CD4-positive, alpha-beta T cell (primary cell): ENCODE data around the gene TANGO2. TPM values are rescaled to one million over a fixed set of nuclear protein-coding genes. Genes with fewer than 3 reads are reported as not detected.

ENCODE experiments used
- ATAC-seq: fragments of 200-7000 bp; cut with Tn5 transposase; one replicate; pipeline ENCODE4 v1.10.0; 2022; ENCODE audit warnings: mild to moderate bottlenecking; ENCODE audit not compliant: poor library complexity
- CTCF ChIA-PET: fragments of 350-600 bp; sonication (Branson Sonifier 250); formaldehyde crosslinking; loops from one replicate; lab custom pipeline; 2021; ENCODE audit warnings: antibody characterized with exemption, inconsistent platforms; lab: Charles Lee
- POLR2A ChIA-PET: fragments of 350-600 bp; sonication (Branson Sonifier 250); formaldehyde crosslinking; loops from one replicate; lab custom pipeline; 2021; ENCODE audit warnings: antibody characterized with exemption, inconsistent platforms; lab: Charles Lee
- DNase-seq, 14 experiments: peaks; one replicate each; pipeline ENCODE4 v3.0.0-alpha.2; 2013 to 2020; ENCODE audit warnings: mixed read lengths in 2 of 14
- H3K27ac ChIP-seq, 2 donors: one replicate each; pipeline versions ENCODE4 v1.5.1 to v1.7.0; 2013; ENCODE audit warnings: low read length in 2 of 2, low read depth in 1 of 2, mild to moderate bottlenecking in 1 of 2
- H3K27me3 ChIP-seq, 2 experiments: 1 replicate in 1 of 2; 2 replicates in 1 of 2; pipeline versions ENCODE4 v1.6.1 to v1.7.0; 2013; ENCODE audit warnings: low read length in 2 of 2, control low read depth in 1 of 2, mild to moderate bottlenecking in 1 of 2, moderate library complexity in 1 of 2; ENCODE audit not compliant: insufficient read depth in 2 of 2, control insufficient read depth in 1 of 2
- H3K36me3 ChIP-seq: one replicate; pipeline ENCODE4 v1.6.1; 2013; ENCODE audit warnings: low read length, control low read depth; ENCODE audit not compliant: insufficient read depth
- H3K4me1 ChIP-seq: one replicate; pipeline ENCODE4 v1.6.1; 2013; ENCODE audit warnings: low read length, control low read depth; ENCODE audit not compliant: insufficient read depth
- H3K4me3 ChIP-seq: one replicate; pipeline ENCODE4 v1.5.1; 2013; ENCODE audit warnings: mild to moderate bottlenecking, low read length, moderate library complexity
- H3K9me3 ChIP-seq, 2 experiments: 1 replicate in 1 of 2; 2 replicates in 1 of 2; pipeline versions ENCODE4 v1.6.1 to v1.7.0; 2013; ENCODE audit warnings: low read length in 2 of 2, mild to moderate bottlenecking in 2 of 2, control low read depth in 1 of 2, moderate library complexity in 1 of 2; ENCODE audit not compliant: control insufficient read depth in 1 of 2, insufficient read depth in 1 of 2
- H3K27ac Mint-ChIP-seq: one replicate; pipeline ENCODE4 v1.8.0; 2020; ENCODE audit warnings: mixed read lengths
- H3K27me3 Mint-ChIP-seq: one replicate; pipeline ENCODE4 v1.8.0; 2021; ENCODE audit warnings: mixed read lengths
- H3K36me3 Mint-ChIP-seq: one replicate; pipeline ENCODE4 v1.8.0; 2021; ENCODE audit warnings: low read depth, mixed read lengths
- H3K4me1 Mint-ChIP-seq: one replicate; pipeline ENCODE4 v1.8.0; 2021; ENCODE audit warnings: low read depth, mixed read lengths
- H3K4me3 Mint-ChIP-seq: one replicate; pipeline ENCODE4 v1.8.0; 2020; ENCODE audit warnings: mild to moderate bottlenecking, mixed read lengths
- H3K9me3 Mint-ChIP-seq: one replicate; pipeline ENCODE4 v1.8.0; 2020; ENCODE audit warnings: mixed read lengths
- intact Hi-C, 2 experiments: fragments of 100-400 bp; cut with DNase I in 1 of 2; cut with micrococcal nuclease in 1 of 2; formaldehyde crosslinking; loops; one replicate each; pipeline versions ENCODE4 v1.15.1 to v1.9.0; 2023 to 2025; cut with DNase I, micrococcal nuclease
- total RNA-seq, 174 experiments: library from RNA in 2 of 174; stranded (reverse) in 2 of 174; gene quantifications; one replicate each; pipeline ENCODE4 v1.2.3 and lab custom pipeline; 2021 to 2026
- TF ChIP-seq, protein P1 (sequence below): fragments of 200-600 bp; IDR thresholded peaks from one replicate; pipeline ENCODE4 v1.8.0; 2022; ENCODE audit warnings: antibody characterized with exemption, mild to moderate bottlenecking

The TANGO2 gene
- total RNA-seq, 2 experiments from 2014 or later: 10.3 to 10.5 TPM

- peak overlapping the region in 1 of 2 donors; percentile 37 for H3K27ac ChIP-seq
- CTCF ChIA-PET: interaction anchor here (0.7 to 2.7 kb wide), 6 partner anchors 11 to 142 kb away, joined by 3 to 6 read pairs (median 4); no protein-coding TSS in a partner anchor
- no peak overlapping the region for H3K4me3 Mint-ChIP-seq
Observed at GRCh38 chr22:20111689-20112622, 91.0 kb downstream of the TANGO2 start.

GRCh38 chr22:20112623-20113511, 92.0 kb downstream of the TANGO2 start:
- peaks cover 0 to 5% of the 10 kb centered on the region in 2 experiments for H3K27me3 ChIP-seq
- TF ChIP-seq, protein P1, sequence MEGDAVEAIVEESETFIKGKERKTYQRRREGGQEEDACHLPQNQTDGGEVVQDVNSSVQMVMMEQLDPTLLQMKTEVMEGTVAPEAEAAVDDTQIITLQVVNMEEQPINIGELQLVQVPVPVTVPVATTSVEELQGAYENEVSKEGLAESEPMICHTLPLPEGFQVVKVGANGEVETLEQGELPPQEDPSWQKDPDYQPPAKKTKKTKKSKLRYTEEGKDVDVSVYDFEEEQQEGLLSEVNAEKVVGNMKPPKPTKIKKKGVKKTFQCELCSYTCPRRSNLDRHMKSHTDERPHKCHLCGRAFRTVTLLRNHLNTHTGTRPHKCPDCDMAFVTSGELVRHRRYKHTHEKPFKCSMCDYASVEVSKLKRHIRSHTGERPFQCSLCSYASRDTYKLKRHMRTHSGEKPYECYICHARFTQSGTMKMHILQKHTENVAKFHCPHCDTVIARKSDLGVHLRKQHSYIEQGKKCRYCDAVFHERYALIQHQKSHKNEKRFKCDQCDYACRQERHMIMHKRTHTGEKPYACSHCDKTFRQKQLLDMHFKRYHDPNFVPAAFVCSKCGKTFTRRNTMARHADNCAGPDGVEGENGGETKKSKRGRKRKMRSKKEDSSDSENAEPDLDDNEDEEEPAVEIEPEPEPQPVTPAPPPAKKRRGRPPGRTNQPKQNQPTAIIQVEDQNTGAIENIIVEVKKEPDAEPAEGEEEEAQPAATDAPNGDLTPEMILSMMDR: no peak
- Mint-ChIP-seq H3K27me3 (no peaks in the 10 kb centered on the region), H3K4me1 (peaks cover 22% of the 10 kb centered on the region), H3K9me3 (no peaks in the 10 kb centered on the region), H3K36me3 (peaks cover 64% of the 10 kb centered on the region), H3K4me3 (no peak overlapping the region), H3K27ac (no peak overlapping the region)
- H3K9me3 ChIP-seq: peaks cover 0 to 7% of the 10 kb centered on the region in 2 experiments
- no peak overlapping the region for H3K4me3 ChIP-seq
- peaks cover 49% of the 10 kb centered on the region for H3K4me1 ChIP-seq
- ATAC-seq (no peak), DNase-seq (no peak)
- peaks cover 73% of the 10 kb centered on the region for H3K36me3 ChIP-seq
- H3K27ac ChIP-seq: no peak overlapping the region
- intact Hi-C loops: loop anchor here in 1 of 2 experiments (5.0 to 10.0 kb wide), 3 partner anchors 141 to 282 kb away; partner anchors contain the start of genes GNB1L, RTL10 and ZNF74
- ChIA-PET CTCF (interaction anchor here (2.7 kb wide), 1 partner anchor 143 kb away, joined by 6 read pairs; no protein-coding TSS in a partner anchor), POLR2A (interaction anchor here (0.7 kb wide), 1 partner anchor 12 kb away, joined by 4 read pairs; no protein-coding TSS in a partner anchor)

More at GRCh38 chr22:20111689-20112622, 91.0 kb downstream of the TANGO2 start:
- peaks cover 47% of the 10 kb centered on the region for H3K4me1 ChIP-seq
- DNase-seq (no peak), ATAC-seq (no peak)
- no peaks in the 10 kb centered on the region for H3K27me3 Mint-ChIP-seq
- peaks cover 0 to 7% of the 10 kb centered on the region in 2 experiments for H3K9me3 ChIP-seq
- peaks cover 82% of the 10 kb centered on the region for H3K36me3 ChIP-seq
- H3K4me3 ChIP-seq: no peak overlapping the region
- POLR2A ChIA-PET: interaction anchor here (0.7 kb wide), 1 partner anchor 11 kb away, joined by 4 read pairs; no protein-coding TSS in a partner anchor
- TF ChIP-seq, protein P1: no peak
- intact Hi-C loops: loop anchor here in 1 of 2 experiments (5.0 to 10.0 kb wide), 3 partner anchors 140 to 283 kb away; partner anchors contain the start of genes GNB1L, RTL10 and ZNF74
- peaks cover 65% of the 10 kb centered on the region for H3K36me3 Mint-ChIP-seq
- peaks cover 17% of the 10 kb centered on the region for H3K4me1 Mint-ChIP-seq
- no peaks in the 10 kb centered on the region for H3K9me3 Mint-ChIP-seq
- peak overlapping the region; percentile 69 for H3K27ac Mint-ChIP-seq
- H3K27me3 ChIP-seq: peaks cover 0 to 5% of the 10 kb centered on the region in 2 experiments
